Hematopoietic multipotent progenitor cell treated with erythropoietin and hydrocortisone succinate and interleukin-3 and kit ligand, for 6 days (in vitro differentiated cells): Measurements from ENCODE around the gene PPP1R3D.
"Not testable (repeated sequence)": the region's sequence is repeated elsewhere in the genome, so short reads cannot be mapped to it uniquely, and the experiment has no call there.

ENCODE experiments used
- DNase-seq: peaks from one replicate; pipeline ENCODE4 v3.0.0-alpha.2; 2015

PPP1R3D gene

DNA sequence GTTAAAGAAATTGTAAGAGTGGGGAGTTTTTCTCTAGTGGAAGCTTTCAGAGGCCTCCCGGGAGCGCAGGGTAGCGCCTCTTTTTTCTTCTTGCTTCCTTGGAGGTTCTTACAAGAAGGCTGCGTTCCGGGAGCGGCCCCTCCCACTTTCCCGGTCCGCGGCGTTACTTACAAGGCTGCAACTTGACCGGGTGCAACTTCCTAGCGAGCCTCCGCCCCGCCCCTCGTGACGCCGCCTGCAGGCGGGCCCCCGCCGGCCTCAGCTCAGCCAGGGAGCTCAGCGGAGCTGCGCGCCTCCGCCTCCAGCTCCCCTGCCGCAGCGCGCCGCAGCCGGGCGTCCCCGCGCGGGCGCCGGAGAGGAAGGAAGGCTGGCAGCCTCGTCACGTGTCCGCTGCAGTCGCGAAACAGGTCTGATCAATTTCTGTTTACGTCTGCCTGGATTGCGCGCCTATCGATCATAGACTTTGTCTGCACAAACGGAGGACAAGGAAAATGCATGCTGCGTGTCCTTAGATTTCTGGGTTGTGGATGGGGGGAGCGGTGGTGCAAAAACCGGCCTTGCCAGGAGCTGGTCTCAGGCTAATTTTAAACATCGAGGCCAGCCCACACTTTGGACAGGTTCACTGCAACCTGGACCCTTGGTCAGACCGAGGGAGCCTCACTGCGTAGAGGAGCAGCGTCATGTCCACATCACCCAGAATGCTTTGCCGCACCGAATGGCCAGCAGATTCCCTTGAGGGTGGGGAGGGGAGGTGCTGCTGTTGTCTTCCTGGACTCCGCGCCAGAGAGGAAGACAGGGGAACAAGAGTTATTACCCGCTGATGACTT lies at the start of gene PPP1R3D, which contains the start of gene FAM217B:
PPP1R3D (minus strand) TSS at position 177 of the 827 bp plus-strand sequence. CDS start 374 bp downstream, outside the sequence.
FAM217B (plus strand) TSS at position 261 of the 827 bp plus-strand sequence. CDS start 3,555 bp downstream, outside the sequence.
- DNase-seq: peak; percentile 95

DNA sequence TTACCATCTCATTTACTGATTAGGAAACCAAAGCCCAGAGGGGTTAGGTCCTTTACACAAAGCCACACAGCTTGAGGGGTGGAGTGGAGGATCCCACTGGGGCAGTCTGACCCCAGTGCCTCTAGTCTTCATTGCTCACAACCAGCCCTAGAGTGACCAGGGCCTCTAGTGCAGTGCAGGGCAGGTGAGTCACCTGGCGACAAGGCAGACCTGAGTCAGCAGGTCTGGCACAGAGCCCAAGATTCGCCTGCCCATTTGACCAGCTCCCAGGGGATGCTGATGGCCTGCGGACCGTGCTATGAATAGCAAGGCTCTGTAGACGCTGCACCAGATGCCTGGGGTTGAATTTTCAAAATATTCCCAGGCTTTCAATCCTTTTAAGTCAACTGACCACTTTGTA lies 48.0 kb upstream of the PPP1R3D start:
- DNase-seq: no peak

DNA sequence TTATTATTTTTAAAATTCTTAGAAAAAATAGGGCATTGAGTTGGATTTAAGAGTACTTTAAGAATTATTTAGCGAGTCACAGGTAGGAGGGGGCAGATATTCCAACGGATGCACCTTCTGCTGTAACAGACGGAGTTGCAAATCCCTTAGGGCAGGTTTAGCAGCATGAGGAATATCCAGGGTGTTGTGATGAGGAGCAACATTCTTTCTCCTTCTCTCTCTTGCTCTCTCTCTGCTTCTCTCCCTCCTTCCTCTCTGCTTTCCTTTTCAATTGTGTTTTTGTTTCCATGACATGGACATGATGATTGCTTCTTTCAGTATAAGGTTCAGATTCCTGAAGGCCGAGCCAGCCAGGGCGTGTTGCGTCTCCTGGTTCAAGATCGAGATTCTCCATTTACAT lies 47.0 kb upstream of the PPP1R3D start:
- no peak for DNase-seq

DNA sequence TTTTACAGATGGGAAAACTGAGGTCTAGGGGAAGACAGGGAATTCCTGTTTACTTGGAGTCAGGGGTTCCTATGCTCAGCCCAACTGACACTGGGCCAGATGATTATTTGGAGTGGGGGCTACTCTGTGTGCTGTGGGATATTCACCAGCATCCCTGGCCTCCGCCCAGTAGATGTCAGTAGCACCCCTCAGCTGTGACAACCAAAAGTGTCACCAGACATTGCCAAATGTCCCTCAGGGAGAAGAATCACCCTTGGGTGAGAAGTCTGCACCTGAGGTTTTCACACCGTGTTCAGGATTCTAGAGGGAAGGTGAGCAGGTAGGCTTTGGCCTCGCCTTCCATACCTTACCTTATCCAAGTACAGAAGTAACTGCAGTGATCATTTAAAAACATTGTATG lies 45.8 kb upstream of the PPP1R3D start:
- peak; percentile 48 for DNase-seq

GRCh38 chr20:59985164-59985563 lies 45.1 kb upstream of the PPP1R3D start:
- DNase-seq: no peak

- peak; percentile 71 for DNase-seq
Observed at GRCh38 chr20:59984541-59984940, 44.4 kb upstream of the PPP1R3D start.

- DNase-seq: no peak
Observed at GRCh38 chr20:59983076-59983475, 43.0 kb upstream of the PPP1R3D start.

DNA sequence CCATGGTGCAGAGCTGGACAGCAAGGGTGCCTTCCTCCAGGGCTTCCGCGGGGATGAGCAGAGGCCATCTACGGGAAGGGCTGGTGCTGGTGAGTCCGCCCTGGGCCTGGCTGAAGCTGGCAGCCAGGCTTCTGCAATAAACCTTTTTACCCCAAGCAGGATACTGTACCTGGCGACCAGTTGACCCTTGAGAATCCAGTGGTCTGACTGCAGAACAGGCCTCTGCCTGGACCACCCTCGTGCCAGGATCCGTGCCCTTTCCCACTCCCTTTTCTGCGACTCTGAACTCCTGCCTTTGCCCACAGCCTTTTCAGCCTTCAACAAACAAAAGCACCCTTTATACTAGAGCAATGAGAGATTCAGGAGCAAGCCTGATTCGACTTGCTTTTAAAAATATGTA lies 37.0 kb upstream of the PPP1R3D start:
- DNase-seq: no peak

DNA sequence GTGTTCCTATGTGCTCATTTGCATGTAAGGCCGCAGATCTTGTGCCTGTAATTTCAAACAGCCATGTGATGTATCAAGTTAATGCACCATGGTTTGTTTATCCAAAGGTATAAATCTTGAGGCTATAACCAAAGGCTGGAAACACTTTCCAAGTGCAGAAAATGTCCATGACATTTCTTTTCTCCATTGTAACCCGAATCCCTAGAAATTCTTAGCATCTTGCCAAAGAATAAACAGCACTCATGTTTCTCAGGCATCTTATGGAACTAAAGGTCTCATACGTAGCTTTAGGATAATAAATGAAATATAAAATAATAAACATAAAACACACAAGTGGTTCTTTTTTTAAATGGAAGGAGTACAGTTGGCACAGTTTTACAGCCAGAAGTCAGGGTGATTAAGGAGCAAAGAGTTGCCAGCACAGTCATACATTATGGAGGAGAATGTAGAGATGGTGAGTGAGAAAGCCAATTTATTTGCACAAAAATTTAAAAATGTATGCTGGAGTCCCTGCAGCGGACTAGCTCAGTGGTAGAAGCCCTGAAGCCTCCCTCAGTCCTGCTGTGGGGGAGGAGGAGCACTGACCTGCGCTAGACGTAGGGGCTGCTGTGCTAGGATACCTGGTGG lies 36.2 kb upstream of the PPP1R3D start:
- DNase-seq: no peak

DNA sequence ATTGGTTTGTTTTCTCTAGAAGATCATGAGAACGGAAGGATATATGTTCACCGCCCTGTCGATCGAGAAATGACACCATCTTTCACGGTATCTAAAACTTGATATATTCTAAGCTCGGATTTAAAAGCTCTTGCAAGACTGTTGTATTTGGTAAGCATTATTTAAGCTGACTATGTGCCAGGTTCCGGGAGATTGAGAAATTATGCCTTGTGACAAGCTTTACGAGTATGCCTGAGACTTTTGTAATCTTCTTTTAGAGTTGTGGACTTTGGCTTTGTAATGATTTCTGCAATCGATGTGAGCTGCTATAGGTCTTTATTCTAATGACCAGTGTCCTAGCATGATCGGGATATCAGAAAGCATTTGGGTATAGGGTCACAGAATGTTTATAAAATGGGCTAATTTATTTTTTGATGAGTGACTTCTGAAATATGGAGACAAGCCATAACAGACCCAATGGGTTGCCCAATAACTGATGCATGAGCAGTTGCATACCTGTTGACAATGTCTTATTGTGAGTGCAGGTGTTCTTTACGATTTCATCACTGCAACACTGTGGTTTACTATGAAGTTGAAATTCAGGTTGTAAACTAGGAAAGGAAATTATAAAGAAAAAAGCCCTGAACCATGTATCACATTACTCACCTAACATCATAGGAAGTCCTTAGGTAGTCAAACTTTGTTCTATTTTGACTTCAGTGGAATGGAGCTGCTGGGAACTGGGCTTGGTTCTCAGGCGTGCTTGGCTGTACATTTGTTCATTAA lies 32.1 kb upstream of the PPP1R3D start:
- DNase-seq: no peak

- DNase-seq: no peak
Observed at GRCh38 chr20:59971428-59971827, 31.3 kb upstream of the PPP1R3D start.

DNA sequence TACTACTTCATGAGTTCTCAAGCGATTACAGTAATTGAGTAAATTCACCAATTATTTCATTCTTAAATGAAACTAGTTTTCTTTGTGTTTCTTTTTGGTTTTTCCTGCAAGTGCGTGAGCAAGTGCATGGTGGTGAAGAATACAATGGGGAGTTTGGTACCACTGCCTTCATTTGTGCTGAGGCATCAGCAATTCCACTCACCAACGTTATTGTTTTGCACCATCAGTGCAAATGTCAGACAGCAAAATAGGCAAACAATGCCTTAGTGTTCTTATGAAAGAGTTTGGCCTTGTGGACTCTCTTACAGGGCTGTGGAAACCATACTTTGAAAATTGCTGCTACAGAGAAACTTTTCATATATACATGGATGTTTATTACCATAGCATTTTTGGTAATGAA lies 26.3 kb upstream of the PPP1R3D start:
- DNase-seq: no peak

GRCh38 chr20:59962155-59962554 lies 22.1 kb upstream of the PPP1R3D start:
- DNase-seq: no peak

DNA sequence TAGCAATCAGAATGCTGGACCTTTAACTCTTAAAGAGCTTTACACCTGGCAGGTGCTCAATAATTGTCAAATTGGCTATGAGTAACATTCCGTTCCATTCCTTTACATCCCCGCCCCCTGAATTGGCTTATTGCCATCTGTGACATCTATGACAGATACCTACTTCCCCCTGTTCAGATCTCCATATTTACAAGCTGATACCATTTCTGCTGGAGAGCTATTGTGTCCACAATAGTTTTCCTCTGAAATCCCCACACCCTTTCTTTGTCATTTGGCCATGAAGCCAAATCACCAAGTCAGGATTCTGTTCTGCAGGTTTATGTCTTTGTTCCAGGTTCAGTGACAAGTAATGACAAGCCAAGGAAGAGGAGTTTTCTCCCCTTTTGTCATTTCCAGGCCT lies 21.3 kb upstream of the PPP1R3D start:
- no peak for DNase-seq

DNA sequence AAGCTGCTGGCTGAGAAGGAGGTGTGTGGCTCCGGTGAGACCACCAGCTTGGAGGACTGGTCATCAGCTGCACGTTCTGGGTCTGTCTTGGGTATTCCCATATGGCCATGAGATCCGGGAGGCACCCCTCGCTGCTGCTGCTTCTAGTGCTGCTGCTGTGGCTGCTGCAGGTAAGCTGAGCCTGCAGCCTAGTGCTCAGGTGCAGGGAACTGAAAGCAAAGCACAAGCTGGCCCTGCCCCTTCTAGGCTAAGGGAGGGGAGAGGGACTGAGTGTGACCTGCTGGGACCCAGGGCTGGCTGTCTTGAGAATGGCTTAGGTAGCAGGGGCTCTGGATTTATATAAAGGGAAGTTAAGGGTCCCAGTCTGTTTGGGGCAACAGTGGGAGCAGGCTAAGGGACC lies 18.5 kb upstream of the PPP1R3D start:
- no peak for DNase-seq

- no peak for DNase-seq
Observed at GRCh38 chr20:59958123-59958522, 18.0 kb upstream of the PPP1R3D start, which contains the start of gene CDH26. Gene CDH26 (plus strand): TSS chr20:59958423. CDS start chr20:59958727, 304 bp downstream.

DNA sequence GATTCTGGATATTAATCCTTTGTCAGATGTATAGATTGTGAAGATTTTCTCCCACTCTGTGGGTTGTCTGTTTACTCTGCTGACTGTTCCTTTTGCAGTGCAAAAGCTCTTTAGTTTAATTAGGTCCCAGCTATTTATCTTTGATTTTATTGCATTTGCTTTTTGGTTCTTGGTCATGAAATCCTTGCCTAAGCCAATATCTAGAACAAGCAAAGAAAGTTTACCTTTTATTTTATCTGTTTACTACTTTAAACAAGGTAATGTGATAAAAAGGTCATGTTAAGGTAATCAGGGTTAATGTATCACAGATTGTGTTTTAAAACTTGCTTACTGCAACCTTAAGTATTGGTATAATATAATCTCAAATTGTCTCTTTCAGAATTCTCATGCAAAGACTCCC lies 17.5 kb upstream of the PPP1R3D start:
- DNase-seq: not testable (repeated sequence)

GRCh38 chr20:59955131-59955796 lies 15.2 kb upstream of the PPP1R3D start:
- peak; percentile 71 for DNase-seq

DNA sequence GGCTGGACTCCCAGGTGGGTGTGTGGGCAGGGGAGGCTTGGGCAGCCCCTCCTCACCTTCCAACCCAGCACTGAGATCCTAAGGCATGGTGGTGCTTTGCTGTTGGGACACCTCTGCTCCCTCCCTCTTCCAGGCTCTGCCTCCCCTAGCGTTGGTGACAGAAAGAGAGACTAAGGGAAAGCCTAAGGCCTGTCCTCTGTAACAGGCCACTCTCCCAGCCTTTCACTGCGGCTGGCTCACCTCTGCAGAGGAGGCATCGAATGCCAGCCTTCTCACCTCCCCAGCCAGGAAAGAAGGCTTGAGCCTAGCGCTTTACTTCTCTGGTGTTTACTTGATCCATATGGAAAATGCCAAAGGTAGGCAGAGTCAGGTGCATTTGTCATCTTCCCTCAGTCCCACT lies 14.6 kb upstream of the PPP1R3D start:
- DNase-seq: no peak

DNA sequence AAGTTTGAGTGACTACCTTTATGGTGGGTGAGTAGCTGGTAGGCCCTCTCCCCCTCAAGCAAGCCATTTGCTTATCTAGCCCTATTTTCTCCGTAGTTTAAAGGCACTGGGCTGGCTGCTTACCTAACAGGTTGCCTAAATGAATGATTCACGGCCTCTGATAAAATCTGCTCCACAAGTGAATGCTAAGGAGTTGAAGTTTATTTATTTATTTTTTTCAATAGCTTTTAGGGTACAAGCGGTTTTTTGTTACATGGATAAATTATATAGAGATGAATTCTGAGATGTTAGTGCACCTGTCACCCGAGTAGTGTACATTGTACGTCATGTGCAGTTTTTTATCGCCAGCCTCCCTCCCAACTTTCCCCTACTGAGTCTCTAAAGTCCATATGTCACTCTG lies 9.8 kb upstream of the PPP1R3D start:
- no peak for DNase-seq

GRCh38 chr20:59948828-59949720 lies 9.0 kb upstream of the PPP1R3D start:
- peak; percentile 87 for DNase-seq

DNA sequence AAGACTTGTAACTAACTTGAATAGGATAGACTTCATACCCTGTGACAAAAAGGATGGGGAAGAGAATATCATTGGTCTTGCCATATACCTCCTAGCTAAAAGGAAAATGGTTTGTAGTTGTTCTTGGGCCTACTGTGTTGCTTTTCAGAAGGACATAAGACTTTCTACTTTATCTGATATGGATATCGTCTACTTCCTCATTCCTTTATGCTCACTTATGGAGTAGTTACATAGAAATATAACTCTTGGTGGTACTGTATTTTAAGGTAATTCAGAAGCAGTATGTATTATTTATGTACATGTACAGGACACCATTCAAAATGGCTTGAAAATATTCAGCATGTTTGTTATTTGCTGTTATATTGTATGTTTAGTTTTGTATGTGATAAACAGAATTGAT lies 8.1 kb upstream of the PPP1R3D start:
- DNase-seq: peak; percentile 44
